ENCODE results near the gene ETV6. TPM values are rescaled to one million over a fixed set of nuclear protein-coding genes. Genes with fewer than 3 reads are reported as not detected.

ETV6 gene
- total and polyA plus RNA-seq, 12 donors: 2.7 to 33.5 (median 15.2) TPM

GRCh38 chr12:11669348-11669747 is 19.9 kb downstream of the ETV6 start:
- intact Hi-C loops (cut with DNase I): loop anchor here in 3 of 10 donors (1.0 to 10.0 kb wide), 3 partner anchors 8 to 85 kb away; no protein-coding TSS in a partner anchor
- 52 to 56% methylated on average over 5 of the region's 5 CpGs for WGBS, 2 donors
- Histone ChIP-seq H3K9me3 (no peaks in the 10 kb centered on the region), H3K4me1 (peaks cover 13 to 89% (median 70%) of the 10 kb centered on the region in 9 donors), H3K36me3 (peaks cover 0 to 10% (median 0%) of the 10 kb centered on the region in 9 donors), H3K4me3 (no peak overlapping the region), H3K27me3 (no peaks in the 10 kb centered on the region), H3K27ac (peak overlapping the region in 2 of 10 donors; percentile 18 to 28)
- ATAC-seq: no peak
- DNase-seq: no peak
- TF ChIP-seq CTCF (IDR thresholded peaks at IDR 0.05): no peak

- Histone ChIP-seq H3K27me3 (no peaks in the 10 kb centered on the region), H3K4me1 (peaks cover 31 to 95% (median 81%) of the 10 kb centered on the region in 9 donors), H3K4me3 (peak overlapping the region in 1 of 10 donors; percentile 21), H3K36me3 (peaks cover 0 to 4% (median 0%) of the 10 kb centered on the region in 9 donors), H3K9me3 (no peaks in the 10 kb centered on the region), H3K27ac (peak overlapping the region; percentile 25 to 72 (median 54))
- no peak for TF ChIP-seq CTCF (IDR thresholded peaks at IDR 0.05)
- intact Hi-C loops (cut with DNase I): loop anchor here in 1 of 10 donors (5.0 kb wide), 1 partner anchor 45 kb away; no protein-coding TSS in a partner anchor
- DNase-seq (no peak), ATAC-seq (peak; percentile 29 to 80 (median 45))
- 61 to 64% methylated on average over 18 of the region's 18 CpGs for WGBS, 2 donors
Observed at GRCh38 chr12:11672256-11673191, 23.1 kb downstream of the ETV6 start.

GRCh38 chr12:11673666-11674461 is 24.4 kb downstream of the ETV6 start:
- WGBS, 2 donors: 58 to 73% methylated on average over 13 of the region's 13 CpGs
- Histone ChIP-seq H3K9me3 (no peaks in the 10 kb centered on the region), H3K36me3 (peaks cover 0 to 13% (median 0%) of the 10 kb centered on the region in 9 donors), H3K27ac (peak overlapping the region in 8 of 10 donors; percentile 25 to 72 (median 56)), H3K4me1 (peaks cover 28 to 97% (median 83%) of the 10 kb centered on the region in 9 donors), H3K4me3 (no peak overlapping the region), H3K27me3 (no peaks in the 10 kb centered on the region)
- intact Hi-C loops (cut with DNase I): loop anchor here in 1 of 10 donors (5.0 kb wide), 1 partner anchor 43 kb away; no protein-coding TSS in a partner anchor
- no peak for TF ChIP-seq CTCF (IDR thresholded peaks at IDR 0.05)
- DNase-seq: no peak
- ATAC-seq: peak in 7 of 8 donors; percentile 4 to 57 (median 39)
